HG03060 (cell line): Measurements from ENCODE around the gene DTL.

Source experiments
- ATAC-seq: cut with Tn5 transposase; IDR thresholded peaks from one replicate; pipeline ENCODE4 v1.9.1; 2021; ENCODE audit warnings: low read depth, moderate number of reproducible peaks; ENCODE audit not compliant: unreplicated experiment

The DTL gene

GRCh38 chr1:212082765-212083406 lies 47.3 kb downstream of the DTL start:
- ATAC-seq, result no peak

DNA sequence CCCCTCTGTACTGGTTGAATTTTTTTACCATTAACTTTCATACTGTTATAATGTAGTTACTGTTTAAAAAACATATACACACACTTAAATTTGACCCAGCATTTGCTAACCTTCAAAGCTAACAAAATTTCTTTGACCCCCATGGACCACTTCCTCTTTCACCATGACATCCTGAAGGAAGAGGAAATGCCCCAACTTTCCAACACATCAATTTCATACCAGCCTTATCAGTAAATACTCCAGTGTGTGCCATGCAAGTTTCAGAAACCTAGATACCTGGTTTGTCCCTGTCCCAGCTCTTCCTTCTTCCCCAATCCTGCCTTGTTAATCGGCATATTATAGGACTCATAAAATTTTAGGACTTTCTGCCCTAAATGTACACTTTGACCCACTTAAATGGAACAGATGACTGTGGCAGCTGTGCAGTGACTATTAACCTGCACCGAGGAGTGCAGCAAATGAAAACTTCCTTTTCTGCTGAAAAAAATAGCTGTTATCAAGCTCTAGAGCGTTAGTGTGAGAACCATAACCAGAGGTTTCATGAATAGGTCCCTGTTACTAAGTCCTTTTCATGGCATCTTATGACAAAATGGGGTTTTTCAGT lies 54.1 kb downstream of the DTL start:
- no peak for ATAC-seq

DNA sequence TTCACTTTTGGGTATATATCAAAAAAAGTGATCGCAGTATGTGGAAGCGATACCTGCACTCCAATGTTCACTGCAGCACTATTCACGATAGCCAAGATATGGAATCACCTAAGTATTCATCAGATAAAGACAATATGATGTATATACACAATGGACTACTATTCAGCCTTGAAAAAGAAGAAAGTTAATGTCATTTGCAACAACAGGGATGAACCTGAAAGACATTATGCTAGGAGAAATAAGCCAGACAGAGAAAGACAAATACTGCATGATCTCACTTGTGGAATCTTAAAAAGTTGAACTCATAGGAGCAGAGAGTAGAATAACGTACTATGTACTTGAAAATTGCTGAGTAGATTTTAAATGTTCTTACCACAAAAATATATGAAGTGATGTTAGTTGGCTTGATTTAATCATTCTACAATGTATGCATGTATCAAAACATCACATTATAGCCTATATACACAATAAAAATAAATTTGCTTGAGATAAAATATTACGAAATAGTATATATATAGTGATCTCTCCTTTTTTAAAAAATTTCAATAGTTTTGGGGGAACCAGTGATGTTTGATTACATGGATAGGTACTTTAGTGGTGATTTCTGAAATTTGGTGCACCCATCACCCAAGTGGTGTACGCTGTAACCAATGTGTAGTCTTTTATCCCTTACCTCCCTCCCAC lies 56.0 kb downstream of the DTL start:
- ATAC-seq, result no peak

- ATAC-seq, result no peak
These were observed 61.8 kb downstream of the DTL start for GRCh38 chr1:212097360-212097759.

DNA sequence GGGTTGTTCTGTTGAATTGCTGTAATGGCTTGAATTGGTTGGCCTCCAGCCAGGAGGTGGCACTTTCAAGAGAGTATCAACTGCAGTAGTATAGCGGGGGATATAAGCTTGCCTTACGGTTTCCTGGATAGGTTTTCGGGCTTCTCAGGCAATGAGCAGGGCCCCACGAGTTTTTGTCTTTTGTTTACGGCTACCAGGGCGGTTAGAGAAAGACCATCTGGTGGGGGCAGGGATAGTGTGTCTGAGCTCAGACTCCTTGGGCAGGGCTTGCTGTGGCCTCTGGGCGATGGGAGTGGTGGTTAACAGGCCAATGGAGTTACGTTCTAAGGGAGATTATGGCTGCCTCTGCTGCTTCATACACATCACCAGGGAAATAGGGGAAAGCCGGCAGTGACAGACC lies 62.8 kb downstream of the DTL start:
- ATAC-seq, result no peak

DNA sequence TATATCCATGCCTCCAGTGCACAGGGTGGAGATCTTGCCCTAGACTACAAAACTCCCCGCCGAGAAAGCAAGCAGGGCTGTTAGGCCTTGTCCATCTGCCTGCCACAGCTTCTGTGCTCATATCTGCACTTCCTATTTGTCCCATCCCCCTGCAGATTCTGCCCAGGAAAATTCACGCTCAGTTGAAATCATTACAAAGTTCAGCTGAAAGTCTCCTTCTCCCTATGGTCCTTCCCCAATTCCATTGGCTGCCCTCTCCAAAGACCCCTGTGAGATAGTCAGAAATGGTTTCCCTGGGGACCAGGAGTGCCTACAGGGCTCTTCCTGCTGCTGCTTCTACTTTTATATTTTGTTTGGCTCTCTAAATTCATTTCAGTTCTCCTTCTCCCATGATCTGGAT lies 63.2 kb downstream of the DTL start:
- no peak for ATAC-seq

GRCh38 chr1:212101251-212101650 lies 65.7 kb downstream of the DTL start:
- ATAC-seq, result no peak

DNA sequence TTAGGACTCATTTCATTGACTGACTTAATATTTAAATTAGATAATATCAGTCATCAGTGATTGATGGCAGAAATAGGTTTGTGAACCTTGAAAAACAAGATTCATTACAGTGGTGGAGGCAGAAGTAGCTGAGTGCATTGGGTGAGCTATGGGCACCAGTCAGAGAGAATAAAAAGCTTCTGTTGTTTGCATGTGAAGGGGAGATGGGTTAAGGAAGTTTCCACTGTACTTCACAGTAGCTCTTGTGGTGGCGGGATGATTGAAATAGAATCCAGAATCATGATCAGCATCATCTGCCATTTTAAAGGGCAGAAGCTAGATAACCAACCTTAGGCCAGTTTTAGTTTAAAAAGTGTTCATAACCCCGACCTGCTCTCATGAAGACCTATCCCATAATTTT lies 66.2 kb downstream of the DTL start:
- ATAC-seq, result no peak

- no peak for ATAC-seq
These were observed 69.2 kb downstream of the DTL start for GRCh38 chr1:212104586-212105325.

- no peak for ATAC-seq
These were observed 70.8 kb downstream of the DTL start for GRCh38 chr1:212106286-212106792.

DNA sequence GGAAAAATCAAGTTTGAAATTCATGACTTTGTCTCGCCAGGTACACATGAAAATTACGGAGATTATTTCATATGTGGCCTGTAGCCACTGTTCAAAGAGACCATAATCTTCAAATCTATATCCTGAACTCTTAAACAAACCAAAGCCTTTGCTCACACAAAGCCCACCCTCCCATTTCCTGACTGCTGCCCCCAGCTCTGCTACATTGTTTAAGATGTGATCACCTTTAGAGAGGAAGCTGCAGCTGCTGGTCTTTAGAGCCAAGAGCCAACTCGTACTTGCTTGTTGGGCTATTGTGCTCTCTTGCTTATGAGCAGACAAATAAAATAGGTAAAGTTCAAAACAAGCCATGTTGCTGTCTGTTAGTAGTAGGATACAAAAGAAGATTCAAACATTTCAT lies 71.9 kb downstream of the DTL start:
- no peak for ATAC-seq

DNA sequence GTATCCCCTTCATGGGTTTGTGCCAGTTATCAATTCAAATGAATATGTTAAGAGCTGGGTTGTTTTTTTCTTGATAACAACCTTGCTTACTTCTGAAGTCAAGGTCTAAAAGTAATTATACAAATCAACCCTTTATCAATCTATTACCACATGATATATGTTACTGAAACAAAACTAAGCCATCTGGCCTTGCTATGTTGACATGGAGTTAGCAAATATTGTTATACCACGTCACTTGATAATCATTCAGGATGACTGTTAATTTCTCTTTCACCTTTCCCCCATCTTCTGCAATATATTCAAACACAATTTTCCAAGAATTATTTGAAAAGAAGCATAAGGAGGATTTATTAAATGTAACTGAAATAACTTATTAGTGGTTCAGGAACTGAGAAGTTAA lies 72.6 kb downstream of the DTL start:
- no peak for ATAC-seq

- ATAC-seq, result no peak
These were observed 73.4 kb downstream of the DTL start for GRCh38 chr1:212108981-212109380.

GRCh38 chr1:212109728-212110127 lies 74.2 kb downstream of the DTL start:
- no peak for ATAC-seq

DNA sequence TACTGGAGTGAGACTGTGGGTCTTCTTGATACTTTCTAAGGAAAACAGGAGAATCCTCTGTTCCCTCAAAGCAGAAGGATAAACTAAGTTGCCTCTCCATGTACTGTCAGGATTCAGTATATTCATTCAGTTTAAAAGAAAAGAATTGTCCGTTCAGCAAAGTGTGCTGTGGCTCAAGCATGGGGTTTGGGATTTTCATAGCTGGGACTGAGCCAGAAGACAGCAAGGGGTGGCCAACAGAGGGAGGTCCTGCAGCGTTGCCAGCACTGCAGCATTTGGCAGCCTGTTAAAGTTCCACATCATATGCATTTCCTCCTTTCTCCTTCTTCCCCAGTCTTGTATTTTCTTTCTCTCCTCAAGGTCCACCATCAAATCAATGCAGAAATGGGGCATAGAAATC lies 75.1 kb downstream of the DTL start:
- ATAC-seq, result no peak

GRCh38 chr1:212111536-212111935 lies 76.0 kb downstream of the DTL start:
- ATAC-seq, result no peak

- ATAC-seq, result no peak
These were observed 78.2 kb downstream of the DTL start for GRCh38 chr1:212113706-212114105.

DNA sequence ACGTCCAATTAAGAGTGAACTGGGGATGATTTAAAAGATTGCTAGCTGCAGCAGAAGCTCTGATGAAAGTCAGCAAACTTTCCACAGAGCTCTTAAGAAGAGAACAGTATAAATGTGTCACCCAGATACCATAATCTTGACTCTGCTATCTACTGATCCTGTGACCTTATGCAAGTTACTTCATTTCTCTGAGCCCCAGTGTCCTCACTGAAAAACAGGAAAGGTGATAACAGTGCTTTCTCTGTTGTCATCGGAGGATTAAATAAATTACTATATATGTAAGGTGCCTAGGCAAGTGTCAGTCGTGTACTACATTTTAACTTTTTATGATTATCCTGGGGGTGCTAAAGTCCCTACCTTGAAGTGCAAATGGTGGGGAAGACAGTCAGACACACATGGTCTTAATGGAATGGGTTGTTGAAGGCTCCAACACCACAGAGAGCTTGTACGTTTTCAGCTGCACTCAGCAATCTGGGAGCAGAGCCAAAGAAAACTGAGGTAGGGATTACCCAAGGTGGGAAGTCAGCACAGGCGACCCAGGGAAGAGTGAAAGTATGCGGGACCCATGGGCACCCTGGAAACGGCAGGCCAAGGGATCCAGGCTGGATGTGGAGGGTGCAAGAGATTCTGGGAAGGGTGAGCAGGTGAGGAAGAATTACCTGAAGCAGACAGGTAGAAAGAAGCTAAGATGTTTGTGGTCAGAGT lies 82.8 kb downstream of the DTL start:
- ATAC-seq, result no peak

DNA sequence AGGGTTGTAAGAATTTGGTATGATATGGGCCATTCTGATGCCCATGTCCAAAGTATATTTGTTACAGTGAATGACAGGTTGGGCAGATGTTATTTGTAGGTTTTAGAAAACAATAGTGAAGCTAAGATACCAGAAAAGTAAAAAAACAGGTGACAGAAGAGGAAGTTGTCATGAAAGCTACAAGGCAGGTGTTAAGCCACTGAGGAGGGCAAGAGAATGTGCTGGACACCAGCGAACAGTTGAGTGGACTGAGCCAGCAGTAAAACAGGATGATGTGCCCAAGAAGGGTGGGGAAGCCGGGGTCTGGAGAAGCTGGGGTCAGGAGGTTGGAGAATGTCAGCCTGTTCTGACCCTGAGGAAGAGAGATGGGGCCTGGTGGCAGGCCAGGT lies 83.3 kb downstream of the DTL start:
- ATAC-seq, result no peak

GRCh38 chr1:212119397-212119837 lies 83.9 kb downstream of the DTL start:
- no peak for ATAC-seq

DNA sequence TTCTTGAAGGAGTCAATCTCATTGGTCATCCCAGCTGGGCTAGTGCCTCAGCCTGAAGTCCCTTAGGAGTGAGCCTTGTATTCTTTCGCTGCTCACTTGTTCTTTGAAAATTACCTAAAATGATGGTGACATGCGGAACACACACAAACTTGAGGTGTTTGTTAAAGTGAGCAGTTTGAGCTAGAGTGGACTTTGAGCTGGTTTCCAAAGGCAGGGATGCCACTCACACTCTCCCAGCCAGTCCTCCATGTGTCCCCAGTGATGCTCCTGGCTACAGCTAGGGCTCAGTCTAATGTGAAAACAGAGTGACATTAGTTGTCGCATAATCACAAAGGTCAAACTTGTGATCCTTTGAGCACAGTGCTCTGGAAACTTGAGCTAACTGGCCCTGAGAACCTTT lies 84.3 kb downstream of the DTL start:
- ATAC-seq, result no peak
